CD4-positive, alpha-beta T cell (primary cell): ENCODE data around the gene KLK1. TPM values are rescaled to one million over a fixed set of nuclear protein-coding genes. Genes with fewer than 3 reads are reported as not detected.
A peak's percentile ranks its signal among the peaks of the same experiment; 100 is the strongest.
"Not testable (repeated sequence)": the region's sequence is repeated elsewhere in the genome, so short reads cannot be mapped to it uniquely, and the experiment has no call there.

Experiments used
- ATAC-seq: fragments of 200-7000 bp; cut with Tn5 transposase; one replicate; pipeline ENCODE4 v1.10.0; 2022; ENCODE audit warnings: mild to moderate bottlenecking; ENCODE audit not compliant: poor library complexity
- CTCF ChIA-PET: fragments of 350-600 bp; sonication (Branson Sonifier 250); formaldehyde crosslinking; loops from one replicate; lab custom pipeline; 2021; ENCODE audit warnings: antibody characterized with exemption, inconsistent platforms; lab: Charles Lee
- POLR2A ChIA-PET: fragments of 350-600 bp; sonication (Branson Sonifier 250); formaldehyde crosslinking; loops from one replicate; lab custom pipeline; 2021; ENCODE audit warnings: antibody characterized with exemption, inconsistent platforms; lab: Charles Lee
- DNase-seq, 14 experiments: peaks; one replicate each; pipeline ENCODE4 v3.0.0-alpha.2; 2013 to 2020; ENCODE audit warnings: mixed read lengths in 2 of 14
- H3K27ac ChIP-seq, 2 donors: one replicate each; pipeline versions ENCODE4 v1.5.1 to v1.7.0; 2013; ENCODE audit warnings: low read length in 2 of 2, low read depth in 1 of 2, mild to moderate bottlenecking in 1 of 2
- H3K27me3 ChIP-seq, 2 experiments: 1 replicate in 1 of 2; 2 replicates in 1 of 2; pipeline versions ENCODE4 v1.6.1 to v1.7.0; 2013; ENCODE audit warnings: low read length in 2 of 2, control low read depth in 1 of 2, mild to moderate bottlenecking in 1 of 2, moderate library complexity in 1 of 2; ENCODE audit not compliant: insufficient read depth in 2 of 2, control insufficient read depth in 1 of 2
- H3K36me3 ChIP-seq: one replicate; pipeline ENCODE4 v1.6.1; 2013; ENCODE audit warnings: low read length, control low read depth; ENCODE audit not compliant: insufficient read depth
- H3K4me1 ChIP-seq: one replicate; pipeline ENCODE4 v1.6.1; 2013; ENCODE audit warnings: low read length, control low read depth; ENCODE audit not compliant: insufficient read depth
- H3K4me3 ChIP-seq: one replicate; pipeline ENCODE4 v1.5.1; 2013; ENCODE audit warnings: mild to moderate bottlenecking, low read length, moderate library complexity
- H3K9me3 ChIP-seq, 2 experiments: 1 replicate in 1 of 2; 2 replicates in 1 of 2; pipeline versions ENCODE4 v1.6.1 to v1.7.0; 2013; ENCODE audit warnings: low read length in 2 of 2, mild to moderate bottlenecking in 2 of 2, control low read depth in 1 of 2, moderate library complexity in 1 of 2; ENCODE audit not compliant: control insufficient read depth in 1 of 2, insufficient read depth in 1 of 2
- H3K27ac Mint-ChIP-seq: one replicate; pipeline ENCODE4 v1.8.0; 2020; ENCODE audit warnings: mixed read lengths
- H3K27me3 Mint-ChIP-seq: one replicate; pipeline ENCODE4 v1.8.0; 2021; ENCODE audit warnings: mixed read lengths
- H3K36me3 Mint-ChIP-seq: one replicate; pipeline ENCODE4 v1.8.0; 2021; ENCODE audit warnings: low read depth, mixed read lengths
- H3K4me1 Mint-ChIP-seq: one replicate; pipeline ENCODE4 v1.8.0; 2021; ENCODE audit warnings: low read depth, mixed read lengths
- H3K4me3 Mint-ChIP-seq: one replicate; pipeline ENCODE4 v1.8.0; 2020; ENCODE audit warnings: mild to moderate bottlenecking, mixed read lengths
- H3K9me3 Mint-ChIP-seq: one replicate; pipeline ENCODE4 v1.8.0; 2020; ENCODE audit warnings: mixed read lengths
- CTCF ChIP-seq: fragments of 200-600 bp; IDR thresholded peaks from one replicate; pipeline ENCODE4 v1.8.0; 2022; ENCODE audit warnings: antibody characterized with exemption, mild to moderate bottlenecking
- intact Hi-C, 2 experiments: fragments of 100-400 bp; cut with DNase I in 1 of 2; cut with micrococcal nuclease in 1 of 2; formaldehyde crosslinking; loops; one replicate each; pipeline versions ENCODE4 v1.15.1 to v1.9.0; 2023 to 2025; cut with DNase I, micrococcal nuclease
- total RNA-seq, 174 experiments: library from RNA in 2 of 174; stranded (reverse) in 2 of 174; gene quantifications; one replicate each; pipeline ENCODE4 v1.2.3 and lab custom pipeline; 2021 to 2026

The KLK1 gene
- total RNA-seq, 2 experiments from 2014 or later: not detected

- no peaks in the 10 kb centered on the region for H3K36me3 Mint-ChIP-seq
- ATAC-seq (no peak), DNase-seq (peak in 2 of 14 experiments; percentile 14 to 30)
- H3K27ac ChIP-seq: no peak overlapping the region
- no peaks in the 10 kb centered on the region for H3K4me1 Mint-ChIP-seq
- H3K27ac Mint-ChIP-seq: no peak overlapping the region
- H3K4me3 Mint-ChIP-seq: no peak overlapping the region
- ChIA-PET CTCF (no interaction called here), POLR2A (no interaction called here)
- no peak overlapping the region for H3K4me3 ChIP-seq
- no peak for TF ChIP-seq CTCF
- H3K27me3 ChIP-seq: peaks cover 21 to 33% of the 10 kb centered on the region in 2 experiments
- H3K4me1 ChIP-seq: no peaks in the 10 kb centered on the region
- H3K9me3 Mint-ChIP-seq: no peaks in the 10 kb centered on the region
- peaks cover 49% of the 10 kb centered on the region for H3K27me3 Mint-ChIP-seq
- intact Hi-C loops: no loop called here
- peaks cover 0 to 14% of the 10 kb centered on the region in 2 experiments for H3K9me3 ChIP-seq
- H3K36me3 ChIP-seq: no peaks in the 10 kb centered on the region
These were observed 51.1 kb downstream of the KLK1 start for GRCh38 chr19:50772476-50772875.

GRCh38 chr19:50770888-50771287 lies 52.7 kb downstream of the KLK1 start:
- no peak overlapping the region for H3K27ac Mint-ChIP-seq
- no peak overlapping the region for H3K27ac ChIP-seq
- ChIA-PET POLR2A (no interaction called here), CTCF (no interaction called here)
- ATAC-seq: no peak
- H3K36me3 ChIP-seq: no peaks in the 10 kb centered on the region
- no peak for DNase-seq
- H3K27me3 Mint-ChIP-seq: peaks cover 46% of the 10 kb centered on the region
- H3K4me1 Mint-ChIP-seq: no peaks in the 10 kb centered on the region
- no peaks in the 10 kb centered on the region for H3K9me3 Mint-ChIP-seq
- no peaks in the 10 kb centered on the region for H3K4me1 ChIP-seq
- H3K4me3 Mint-ChIP-seq: no peak overlapping the region
- no peaks in the 10 kb centered on the region for H3K36me3 Mint-ChIP-seq
- peaks cover 0 to 5% of the 10 kb centered on the region in 2 experiments for H3K9me3 ChIP-seq
- no peak overlapping the region for H3K4me3 ChIP-seq
- intact Hi-C loops: no loop called here
- H3K27me3 ChIP-seq: peaks cover 11 to 22% of the 10 kb centered on the region in 2 experiments
- TF ChIP-seq CTCF: no peak

- peaks cover 42% of the 10 kb centered on the region for H3K27me3 Mint-ChIP-seq
- DNase-seq, H3K9me3 Mint-ChIP-seq, H3K4me1 ChIP-seq, H3K9me3 ChIP-seq, CTCF ChIA-PET, intact Hi-C loops, H3K36me3 ChIP-seq, H3K4me3 Mint-ChIP-seq, H3K27ac Mint-ChIP-seq, H3K4me1 Mint-ChIP-seq, H3K36me3 Mint-ChIP-seq, H3K4me3 ChIP-seq, POLR2A ChIA-PET, ATAC-seq, H3K27ac ChIP-seq: not testable (repeated sequence)
- H3K27me3 ChIP-seq: peaks cover 5 to 15% of the 10 kb centered on the region in 2 experiments
These were observed 53.4 kb downstream of the KLK1 start, which contains the start of gene GPR32 for GRCh38 chr19:50770164-50770563. GPR32 (plus strand) TSS chr19:50770464; CDS start chr19:50770601, 137 bp downstream.

Other genes starting within 250 kb of the KLK1 start
- gene SYT3, start 183.9 kb downstream of the KLK1 start, total RNA-seq: not detected
- not detected for gene C19orf81, start 174.3 kb downstream of the KLK1 start, total RNA-seq
- gene SHANK1, start 104.0 kb downstream of the KLK1 start, total RNA-seq: not detected
- 1 to 10 TPM; 3.1 to 3.3 TPM for gene CLEC11A, start 100.4 kb downstream of the KLK1 start, total RNA-seq
- not detected for gene GPR32, start 53.3 kb downstream of the KLK1 start, total RNA-seq
- not detected for gene ACP4, start 33.4 kb downstream of the KLK1 start, total RNA-seq
- not detected for gene KLK15, start 9.8 kb upstream of the KLK1 start, total RNA-seq
- gene KLK3, start 31.1 kb upstream of the KLK1 start, total RNA-seq: not detected
- gene KLK2, start 49.7 kb upstream of the KLK1 start, total RNA-seq: not detected
- not detected for gene KLK4, start 87.6 kb upstream of the KLK1 start, total RNA-seq
- not detected for gene KLK5, start 129.3 kb upstream of the KLK1 start, total RNA-seq
- gene KLK6, start 145.8 kb upstream of the KLK1 start, total RNA-seq: not detected
- gene KLK7, start 160.1 kb upstream of the KLK1 start, total RNA-seq: not detected
- gene KLK8, start 177.8 kb upstream of the KLK1 start, total RNA-seq: not detected
- gene KLK10, start 195.9 kb upstream of the KLK1 start, total RNA-seq: not detected
- not detected for gene KLK11, start 202.8 kb upstream of the KLK1 start, total RNA-seq
- gene KLK12, start 211.2 kb upstream of the KLK1 start, total RNA-seq: not detected
- not detected for gene KLK13, start 241.3 kb upstream of the KLK1 start, total RNA-seq